Caco-2 (cell line): ENCODE measurements around the gene DMAP1. TPM values are rescaled to one million over a fixed set of nuclear protein-coding genes. Genes with fewer than 3 reads are reported as not detected.
A peak's percentile ranks its signal among the peaks of the same experiment; 100 is the strongest.

Experiments used
- BruUV-seq: library from RNA; stranded (reverse); fragments of 400-500 nt; replicated peaks from 2 replicates; lab custom pipeline; 2021; lab: Mats Ljungman, UMichigan
- CTCF ChIA-PET: fragments of 300-600 bp; sonication (Branson Sonifier 250); formaldehyde crosslinking; loops from one replicate; lab custom pipeline; 2022; ENCODE audit warnings: antibody characterized with exemption; lab: Charles Lee
- POLR2A ChIA-PET: fragments of 300-600 bp; sonication (Branson Sonifier 250); formaldehyde crosslinking; loops from one replicate; lab custom pipeline; 2022; ENCODE audit warnings: antibody characterized with exemption; lab: Charles Lee
- DNase-seq, 2 experiments: peaks; one replicate each; pipeline versions ENCODE4 v3.0.0 to v3.0.0-alpha.2; 2020 to 2022
- H3K27me3 ChIP-seq: replicated peaks from 2 replicates; pipeline ENCODE4 v1.6.0; 2011; ENCODE audit warnings: low read length; ENCODE audit not compliant: control insufficient read depth, insufficient read depth
- H3K36me3 ChIP-seq: 2 replicates; pipeline ENCODE4 v1.5.1; 2011; ENCODE audit warnings: low read length; ENCODE audit not compliant: control insufficient read depth, insufficient read depth
- H3K4me1 ChIP-seq: fragments of 250-450 bp; sonication (Bioruptor Pico); 2 replicates; pipeline ENCODE4 v1.5.1; 2020; ENCODE audit warnings: mild to moderate bottlenecking
- H3K4me3 ChIP-seq: 2 replicates; pipeline ENCODE4 v1.5.1; 2011; ENCODE audit warnings: low read depth, mild to moderate bottlenecking, control low read depth, low read length
- H3K9me3 ChIP-seq: fragments of 250-450 bp; sonication (Bioruptor Pico); 2 replicates; pipeline ENCODE4 v1.5.1; 2020; ENCODE audit warnings: mild to moderate bottlenecking, moderate library complexity
- H3K27ac Mint-ChIP-seq: one replicate; pipeline ENCODE4 v1.8.0; 2022; ENCODE audit warnings: mixed read lengths; ENCODE audit not compliant: unreplicated experiment
- H3K27me3 Mint-ChIP-seq: one replicate; pipeline ENCODE4 v1.8.0; 2022; ENCODE audit warnings: mixed read lengths; ENCODE audit not compliant: insufficient read depth, unreplicated experiment
- H3K36me3 Mint-ChIP-seq: one replicate; pipeline ENCODE4 v1.8.0; 2022; ENCODE audit warnings: mild to moderate bottlenecking, mixed read lengths; ENCODE audit not compliant: insufficient read depth, unreplicated experiment
- H3K4me1 Mint-ChIP-seq: one replicate; pipeline ENCODE4 v1.8.0; 2022; ENCODE audit warnings: low read depth, mixed read lengths; ENCODE audit not compliant: unreplicated experiment
- H3K4me3 Mint-ChIP-seq: one replicate; pipeline ENCODE4 v1.8.0; 2022; ENCODE audit warnings: mild to moderate bottlenecking, moderate library complexity, mixed read lengths; ENCODE audit not compliant: unreplicated experiment
- H3K9me3 Mint-ChIP-seq: one replicate; pipeline ENCODE4 v1.8.0; 2022; ENCODE audit warnings: mixed read lengths; ENCODE audit not compliant: unreplicated experiment
- intact Hi-C: fragments of 100-400 bp; cut with micrococcal nuclease; formaldehyde crosslinking; loops from one replicate; pipeline ENCODE4 v1.10.0; 2022; ENCODE audit not compliant: unreplicated experiment
- total RNA-seq: library from RNA; stranded (reverse); gene quantifications from 2 replicates; pipeline ENCODE4 v1.2.3, GENCODE V29; 2022
- TF ChIP-seq, protein P1 (sequence below), 2 experiments: fragments of 200-600 bp in 1 of 2; IDR thresholded peaks; 1 replicate in 1 of 2; 2 replicates in 1 of 2; pipeline versions ENCODE4 v1.5.1 to v1.8.0; 2011 to 2022; ENCODE audit warnings: antibody characterized with exemption in 1 of 2, control low read depth in 1 of 2, inconsistent platforms in 1 of 2, low read depth in 1 of 2, low read length in 1 of 2, mild to moderate bottlenecking in 1 of 2, moderate library complexity in 1 of 2; ENCODE audit not compliant: insufficient read depth in 1 of 2, severe bottlenecking in 1 of 2, unreplicated experiment in 1 of 2

DMAP1 gene
- total RNA-seq, 1 experiment from 2014 or later: 40.4 TPM

DNA sequence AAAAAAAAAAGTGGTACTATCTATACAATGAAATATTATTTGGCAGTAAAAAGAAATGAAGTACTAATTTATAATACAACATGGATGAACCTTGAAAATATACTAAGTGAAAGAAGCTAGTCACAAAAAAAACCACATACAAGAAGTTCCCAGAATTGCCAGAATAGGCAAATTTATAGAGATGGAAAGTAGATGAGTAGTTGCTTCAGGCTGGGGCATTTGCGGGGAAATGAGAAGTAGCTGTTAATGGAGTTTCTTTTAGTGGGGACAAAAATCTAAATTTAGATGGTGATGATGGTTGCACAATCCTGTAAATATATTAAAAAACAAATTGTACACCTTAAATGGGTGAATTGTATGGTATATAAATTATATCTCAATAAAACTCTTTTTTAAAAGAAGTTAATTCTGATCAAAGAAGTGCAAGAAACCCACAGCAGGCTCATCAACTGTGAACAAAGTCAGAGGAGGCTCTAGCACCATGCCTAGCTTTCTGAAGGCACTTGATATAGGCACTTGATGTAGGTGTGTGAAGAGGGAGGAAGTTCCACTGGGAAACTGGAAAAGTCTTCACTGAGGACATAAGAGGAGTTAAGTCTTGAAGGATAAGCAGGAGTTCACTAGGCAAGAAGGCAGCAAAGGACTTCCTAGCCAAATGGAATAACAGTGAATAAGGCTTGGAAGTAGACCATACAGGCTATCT, 52.5 kb downstream of the DMAP1 start:
- TF ChIP-seq, protein P1, sequence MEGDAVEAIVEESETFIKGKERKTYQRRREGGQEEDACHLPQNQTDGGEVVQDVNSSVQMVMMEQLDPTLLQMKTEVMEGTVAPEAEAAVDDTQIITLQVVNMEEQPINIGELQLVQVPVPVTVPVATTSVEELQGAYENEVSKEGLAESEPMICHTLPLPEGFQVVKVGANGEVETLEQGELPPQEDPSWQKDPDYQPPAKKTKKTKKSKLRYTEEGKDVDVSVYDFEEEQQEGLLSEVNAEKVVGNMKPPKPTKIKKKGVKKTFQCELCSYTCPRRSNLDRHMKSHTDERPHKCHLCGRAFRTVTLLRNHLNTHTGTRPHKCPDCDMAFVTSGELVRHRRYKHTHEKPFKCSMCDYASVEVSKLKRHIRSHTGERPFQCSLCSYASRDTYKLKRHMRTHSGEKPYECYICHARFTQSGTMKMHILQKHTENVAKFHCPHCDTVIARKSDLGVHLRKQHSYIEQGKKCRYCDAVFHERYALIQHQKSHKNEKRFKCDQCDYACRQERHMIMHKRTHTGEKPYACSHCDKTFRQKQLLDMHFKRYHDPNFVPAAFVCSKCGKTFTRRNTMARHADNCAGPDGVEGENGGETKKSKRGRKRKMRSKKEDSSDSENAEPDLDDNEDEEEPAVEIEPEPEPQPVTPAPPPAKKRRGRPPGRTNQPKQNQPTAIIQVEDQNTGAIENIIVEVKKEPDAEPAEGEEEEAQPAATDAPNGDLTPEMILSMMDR (IDR thresholded peaks at IDR 0.05; ENCODE audit: insufficient read depth in 1 of 2, low read depth in 1 of 2, low read length in 1 of 2, severe bottlenecking in 1 of 2, unreplicated experiment in 1 of 2): no peak
- no peaks in the 10 kb centered on the region for H3K27me3 ChIP-seq
- no peak overlapping the region for H3K4me3 ChIP-seq
- POLR2A ChIA-PET: no interaction called here
- H3K9me3 Mint-ChIP-seq: no peaks in the 10 kb centered on the region
- no peaks in the 10 kb centered on the region for H3K27me3 Mint-ChIP-seq
- H3K36me3 Mint-ChIP-seq: no peaks in the 10 kb centered on the region
- no peak overlapping the region for H3K27ac Mint-ChIP-seq
- peaks cover 16% of the 10 kb centered on the region for H3K4me1 Mint-ChIP-seq
- BruUV-seq: no TSS peak
- no peak overlapping the region for H3K4me3 Mint-ChIP-seq
- H3K9me3 ChIP-seq: no peaks in the 10 kb centered on the region
- no peak for DNase-seq
- intact Hi-C loops: no loop called here
- peaks cover 11% of the 10 kb centered on the region; the same call in 1 of the 2 replicates for H3K4me1 ChIP-seq
- CTCF ChIA-PET: no interaction called here
- H3K36me3 ChIP-seq: no peaks in the 10 kb centered on the region

DNA sequence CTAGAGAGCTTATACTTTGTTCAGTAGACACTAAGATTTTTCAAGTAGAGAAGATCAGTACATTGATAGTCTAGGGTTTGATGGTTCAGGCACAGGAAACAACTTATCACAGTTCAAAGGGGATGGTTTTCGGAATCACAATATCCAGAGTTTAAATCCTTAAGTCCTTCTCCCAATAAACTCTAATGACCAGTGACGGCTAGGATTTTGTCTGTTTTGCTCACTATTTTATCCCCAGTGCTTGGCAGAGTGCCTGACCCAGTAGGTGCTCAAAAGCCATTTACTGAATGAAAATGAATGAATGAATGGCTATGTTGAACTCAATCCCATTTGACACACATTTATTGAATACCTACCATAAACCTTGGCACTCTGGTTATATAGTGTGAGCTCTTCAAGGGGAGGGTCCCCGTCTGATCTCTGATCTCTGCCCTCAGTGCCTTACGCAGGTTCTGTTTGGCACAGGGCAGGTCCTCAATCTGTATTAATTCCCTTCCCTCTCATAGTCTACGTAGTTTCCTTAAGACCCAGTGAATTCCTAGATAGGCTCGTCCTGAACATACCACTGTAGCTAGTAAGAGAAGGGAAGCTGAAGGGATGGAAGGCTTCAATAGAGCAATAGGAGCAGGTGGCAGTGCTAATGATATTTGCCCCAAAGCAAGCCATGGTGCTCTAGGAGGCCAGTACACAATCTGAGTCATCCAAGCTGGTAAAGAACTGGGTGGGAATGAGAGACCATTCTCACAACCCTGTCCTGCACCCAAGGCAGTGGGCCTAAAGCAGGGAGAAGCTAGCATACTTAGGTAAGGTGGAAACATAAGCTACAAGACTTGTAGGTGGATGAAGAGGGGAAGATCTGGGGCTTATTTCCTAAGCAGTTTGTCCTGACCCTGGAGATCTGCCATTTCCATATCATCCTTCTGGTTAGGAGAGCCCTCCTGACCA, 53.4 kb downstream of the DMAP1 start:
- intact Hi-C loops: no loop called here
- POLR2A ChIA-PET: no interaction called here
- DNase-seq: no peak
- H3K9me3 ChIP-seq: no peaks in the 10 kb centered on the region
- Mint-ChIP-seq H3K9me3 (no peaks in the 10 kb centered on the region), H3K4me1 (peaks cover 7% of the 10 kb centered on the region), H3K27me3 (no peaks in the 10 kb centered on the region), H3K27ac (no peak overlapping the region), H3K4me3 (no peak overlapping the region), H3K36me3 (no peaks in the 10 kb centered on the region)
- BruUV-seq: no TSS peak
- peaks cover 7% of the 10 kb centered on the region; the same call in 1 of the 2 replicates for H3K4me1 ChIP-seq
- no peaks in the 10 kb centered on the region for H3K27me3 ChIP-seq
- no peaks in the 10 kb centered on the region for H3K36me3 ChIP-seq
- TF ChIP-seq, protein P1 (IDR thresholded peaks at IDR 0.05; ENCODE audit: insufficient read depth in 1 of 2, low read depth in 1 of 2, low read length in 1 of 2, severe bottlenecking in 1 of 2, unreplicated experiment in 1 of 2): no peak
- H3K4me3 ChIP-seq: no peak overlapping the region
- CTCF ChIA-PET: no interaction called here

- POLR2A ChIA-PET: no interaction called here
- H3K4me3 Mint-ChIP-seq: no peak overlapping the region
- CTCF ChIA-PET: no interaction called here
- no TSS peak for BruUV-seq
- Histone ChIP-seq H3K4me1 (peaks cover 7% of the 10 kb centered on the region; the same call in 1 of the 2 replicates), H3K9me3 (no peaks in the 10 kb centered on the region), H3K36me3 (no peaks in the 10 kb centered on the region), H3K27me3 (no peaks in the 10 kb centered on the region), H3K4me3 (no peak overlapping the region)
- intact Hi-C loops: no loop called here
- TF ChIP-seq, protein P1 (IDR thresholded peaks at IDR 0.05; ENCODE audit: insufficient read depth in 1 of 2, low read depth in 1 of 2, low read length in 1 of 2, severe bottlenecking in 1 of 2, unreplicated experiment in 1 of 2): no peak
- no peak overlapping the region for H3K27ac Mint-ChIP-seq
- no peaks in the 10 kb centered on the region for H3K9me3 Mint-ChIP-seq
- H3K27me3 Mint-ChIP-seq: no peaks in the 10 kb centered on the region
- DNase-seq: peak; percentile 27 to 75
- no peaks in the 10 kb centered on the region for H3K4me1 Mint-ChIP-seq
- no peaks in the 10 kb centered on the region for H3K36me3 Mint-ChIP-seq
Measured at GRCh38 chr1:44267438-44267837, 54.2 kb downstream of the DMAP1 start.
